ENCODE data around the gene COL2A1.

GRCh38 chr12:48028541-48029431, 24.5 kb upstream of the COL2A1 start:
- TF ChIP-seq, protein P1, sequence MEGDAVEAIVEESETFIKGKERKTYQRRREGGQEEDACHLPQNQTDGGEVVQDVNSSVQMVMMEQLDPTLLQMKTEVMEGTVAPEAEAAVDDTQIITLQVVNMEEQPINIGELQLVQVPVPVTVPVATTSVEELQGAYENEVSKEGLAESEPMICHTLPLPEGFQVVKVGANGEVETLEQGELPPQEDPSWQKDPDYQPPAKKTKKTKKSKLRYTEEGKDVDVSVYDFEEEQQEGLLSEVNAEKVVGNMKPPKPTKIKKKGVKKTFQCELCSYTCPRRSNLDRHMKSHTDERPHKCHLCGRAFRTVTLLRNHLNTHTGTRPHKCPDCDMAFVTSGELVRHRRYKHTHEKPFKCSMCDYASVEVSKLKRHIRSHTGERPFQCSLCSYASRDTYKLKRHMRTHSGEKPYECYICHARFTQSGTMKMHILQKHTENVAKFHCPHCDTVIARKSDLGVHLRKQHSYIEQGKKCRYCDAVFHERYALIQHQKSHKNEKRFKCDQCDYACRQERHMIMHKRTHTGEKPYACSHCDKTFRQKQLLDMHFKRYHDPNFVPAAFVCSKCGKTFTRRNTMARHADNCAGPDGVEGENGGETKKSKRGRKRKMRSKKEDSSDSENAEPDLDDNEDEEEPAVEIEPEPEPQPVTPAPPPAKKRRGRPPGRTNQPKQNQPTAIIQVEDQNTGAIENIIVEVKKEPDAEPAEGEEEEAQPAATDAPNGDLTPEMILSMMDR (IDR thresholded peaks at IDR 0.05), result no peak
- no peak for TF ChIP-seq POLR2A (IDR thresholded peaks at IDR 0.05)
